Esophagus muscularis mucosa (tissue), 4 donors: Measurements from ENCODE around the gene SPTBN1. TPM values are rescaled to one million over a fixed set of nuclear protein-coding genes. Genes with fewer than 3 reads are reported as not detected.

Source experiments
- DNase-seq: peaks from one replicate; pipeline ENCODE4 v3.0.0-alpha.2; 2017; ENCODE audit errors: extremely low spot score
- H3K27ac ChIP-seq, 4 donors: fragments of 200-600 bp; sonication (generic); replicated peaks in 1 of 4; 1 replicate in 3 of 4; 2 replicates in 1 of 4; pipeline ENCODE4 v1.5.1; 2016 to 2019; ENCODE audit warnings: mild to moderate bottlenecking in 1 of 4
- H3K27me3 ChIP-seq, 4 donors: fragments of 200-600 bp; sonication (generic); one replicate each; pipeline versions ENCODE4 v1.5.1 to v1.6.0; 2016 to 2019
- H3K36me3 ChIP-seq, 4 donors: fragments of 200-600 bp; sonication (generic); one replicate each; pipeline ENCODE4 v1.5.1; 2016 to 2019
- H3K4me1 ChIP-seq, 4 donors: fragments of 200-600 bp; sonication (generic); one replicate each; pipeline ENCODE4 v1.5.1; 2016 to 2019
- H3K4me3 ChIP-seq, 4 donors: fragments of 200-600 bp; sonication (generic); 1 replicate in 2 of 4; 2 replicates in 2 of 4; pipeline ENCODE4 v1.5.1; 2016 to 2019; ENCODE audit warnings: mild to moderate bottlenecking in 4 of 4, moderate library complexity in 1 of 4
- H3K9me3 ChIP-seq, 4 donors: fragments of 200-600 bp; sonication (generic); 1 replicate in 3 of 4; 2 replicates in 1 of 4; pipeline ENCODE4 v1.5.1; 2016 to 2019
- CTCF ChIP-seq, 3 experiments: fragments of 200-600 bp in 2 of 3; fragments of 450-650 bp in 1 of 3; sonication (generic) in 2 of 3; IDR thresholded peaks; one replicate each; pipeline ENCODE4 v1.5.1; 2017 to 2019; ENCODE audit warnings: antibody characterized with exemption in 3 of 3, mild to moderate bottlenecking in 2 of 3, moderate library complexity in 1 of 3
- EP300 ChIP-seq: sonication (generic); formaldehyde crosslinking; IDR thresholded peaks from one replicate; pipeline ENCODE4 v1.6.1; 2017; ENCODE audit warnings: antibody characterized with exemption
- POLR2A ChIP-seq: fragments of 450-650 bp; IDR thresholded peaks from one replicate; pipeline ENCODE4 v1.6.1; 2017; ENCODE audit warnings: antibody characterized with exemption, moderate library complexity, mild to moderate bottlenecking, low read depth
- POLR2AphosphoS5 ChIP-seq, 2 donors: sonication (generic); formaldehyde crosslinking; IDR thresholded peaks; one replicate each; pipeline ENCODE4 v1.6.1; 2017; ENCODE audit warnings: antibody characterized with exemption in 2 of 2
- WGBS: methylation state at CpG from one replicate; pipeline ENCODE4 v1.1.5; 2018; 5-methylcytosine and 5-hydroxymethylcytosine counted together
- intact Hi-C: fragments of 100-400 bp; cut with DNase I; formaldehyde crosslinking; loops from one replicate; pipeline ENCODE4 v1.15.1; 2023
- total RNA-seq, 4 donors: library from RNA; depleted of rRNA; stranded (reverse); fragments of >200 nt; gene quantifications; one replicate each; pipeline versions ENCODE4 v1.1.0 to v1.2.1, GENCODE V29; 2016

The SPTBN1 gene
- total RNA-seq, 4 donors from 2014 or later: 465 to 600 (median 547) TPM

GRCh38 chr2:54609241-54609640 is 153.1 kb downstream of the SPTBN1 start:
- TF ChIP-seq CTCF (IDR thresholded peaks at IDR 0.05) (no peak), POLR2A (no peak), POLR2AphosphoS5 (IDR thresholded peaks at IDR 0.05) (no peak), EP300 (no peak)
- no peak for DNase-seq
- Histone ChIP-seq H3K4me3 (no peak overlapping the region), H3K9me3 (no peaks in the 10 kb centered on the region), H3K27me3 (no peaks in the 10 kb centered on the region), H3K36me3 (peaks cover 6 to 21% (median 16%) of the 10 kb centered on the region in 4 donors), H3K27ac (no peak overlapping the region), H3K4me1 (peaks cover 88 to 96% (median 90%) of the 10 kb centered on the region in 4 donors)
- intact Hi-C loops: no loop called here
- 86% methylated on average over 5 of the region's 5 CpGs for WGBS

- TF ChIP-seq CTCF (IDR thresholded peaks at IDR 0.05) (no peak), EP300 (no peak), POLR2AphosphoS5 (IDR thresholded peaks at IDR 0.05) (no peak), POLR2A (no peak)
Measured at GRCh38 chr2:54609647-54610046, 153.5 kb downstream of the SPTBN1 start.

GRCh38 chr2:54610700-54611099 is 154.6 kb downstream of the SPTBN1 start:
- DNase-seq: no peak
- peaks cover 88 to 94% (median 90%) of the 10 kb centered on the region in 4 donors for H3K4me1 ChIP-seq
- 65% methylated on average over 1 of the region's 1 CpG for WGBS

More at GRCh38 chr2:54609647-54610046, 153.5 kb downstream of the SPTBN1 start:
- intact Hi-C loops: no loop called here
- no peak for DNase-seq
- WGBS: 73% methylated on average over 3 of the region's 3 CpGs
- Histone ChIP-seq H3K9me3 (no peaks in the 10 kb centered on the region), H3K27ac (no peak overlapping the region), H3K4me1 (peaks cover 88 to 96% (median 90%) of the 10 kb centered on the region in 4 donors), H3K36me3 (peaks cover 6 to 25% (median 20%) of the 10 kb centered on the region in 4 donors), H3K4me3 (no peak overlapping the region), H3K27me3 (no peaks in the 10 kb centered on the region)

GRCh38 chr2:54611830-54612545 is 155.9 kb downstream of the SPTBN1 start:
- Histone ChIP-seq H3K4me3 (no peak overlapping the region), H3K4me1 (peaks cover 87 to 94% (median 91%) of the 10 kb centered on the region in 4 donors), H3K27me3 (no peaks in the 10 kb centered on the region), H3K36me3 (peaks cover 13 to 45% (median 21%) of the 10 kb centered on the region in 4 donors), H3K27ac (no peak overlapping the region), H3K9me3 (no peaks in the 10 kb centered on the region)
- intact Hi-C loops: no loop called here
- DNase-seq: no peak
- 94% methylated on average over 10 of the region's 14 CpGs for WGBS
- TF ChIP-seq CTCF (IDR thresholded peaks at IDR 0.05) (no peak), EP300 (no peak)

More at GRCh38 chr2:54610700-54611099, 154.6 kb downstream of the SPTBN1 start:
- Histone ChIP-seq H3K27ac (no peak overlapping the region), H3K27me3 (no peaks in the 10 kb centered on the region), H3K9me3 (no peaks in the 10 kb centered on the region), H3K36me3 (peaks cover 6 to 33% (median 21%) of the 10 kb centered on the region in 4 donors), H3K4me3 (no peak overlapping the region)
- intact Hi-C loops: no loop called here
- TF ChIP-seq EP300 (no peak), POLR2A (no peak), POLR2AphosphoS5 (IDR thresholded peaks at IDR 0.05) (no peak), CTCF (IDR thresholded peaks at IDR 0.05) (no peak)
